ENCODE results near the gene ISCU. TPM values are rescaled to one million over a fixed set of nuclear protein-coding genes. Genes with fewer than 3 reads are reported as not detected.
"Not testable (repeated sequence)": the region's sequence is repeated elsewhere in the genome, so short reads cannot be mapped to it uniquely, and the experiment has no call there.

Gene ISCU
- total RNA-seq, 1 donor, result 136 TPM

DNA sequence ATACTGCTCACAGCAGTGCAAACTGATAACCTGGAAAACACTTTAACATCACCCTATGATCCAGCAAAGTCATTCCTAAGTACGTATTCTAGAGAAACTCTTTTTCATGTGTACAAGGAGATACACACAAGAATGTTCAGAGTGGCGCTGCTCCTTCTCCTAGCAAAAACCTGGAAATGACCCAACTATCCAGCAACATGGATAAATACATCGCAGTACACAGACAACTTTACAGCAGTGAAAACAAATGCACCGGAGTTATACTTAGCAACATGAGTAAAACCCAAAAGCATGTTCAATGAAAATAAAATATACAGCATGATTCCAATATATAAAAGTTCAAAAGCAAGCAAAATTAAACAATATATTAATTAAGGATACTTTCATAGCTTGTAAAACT, 20.1 kb upstream of the ISCU start:
- H3K4me3 ChIP-seq (ENCODE audit: low read depth, low read length), result no peak overlapping the region
- DNase-seq (ENCODE audit: low read depth), result no peak
- TF ChIP-seq, protein P1, sequence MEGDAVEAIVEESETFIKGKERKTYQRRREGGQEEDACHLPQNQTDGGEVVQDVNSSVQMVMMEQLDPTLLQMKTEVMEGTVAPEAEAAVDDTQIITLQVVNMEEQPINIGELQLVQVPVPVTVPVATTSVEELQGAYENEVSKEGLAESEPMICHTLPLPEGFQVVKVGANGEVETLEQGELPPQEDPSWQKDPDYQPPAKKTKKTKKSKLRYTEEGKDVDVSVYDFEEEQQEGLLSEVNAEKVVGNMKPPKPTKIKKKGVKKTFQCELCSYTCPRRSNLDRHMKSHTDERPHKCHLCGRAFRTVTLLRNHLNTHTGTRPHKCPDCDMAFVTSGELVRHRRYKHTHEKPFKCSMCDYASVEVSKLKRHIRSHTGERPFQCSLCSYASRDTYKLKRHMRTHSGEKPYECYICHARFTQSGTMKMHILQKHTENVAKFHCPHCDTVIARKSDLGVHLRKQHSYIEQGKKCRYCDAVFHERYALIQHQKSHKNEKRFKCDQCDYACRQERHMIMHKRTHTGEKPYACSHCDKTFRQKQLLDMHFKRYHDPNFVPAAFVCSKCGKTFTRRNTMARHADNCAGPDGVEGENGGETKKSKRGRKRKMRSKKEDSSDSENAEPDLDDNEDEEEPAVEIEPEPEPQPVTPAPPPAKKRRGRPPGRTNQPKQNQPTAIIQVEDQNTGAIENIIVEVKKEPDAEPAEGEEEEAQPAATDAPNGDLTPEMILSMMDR (IDR thresholded peaks at IDR 0.05; ENCODE audit: insufficient read depth, low read length), result no peak

DNA sequence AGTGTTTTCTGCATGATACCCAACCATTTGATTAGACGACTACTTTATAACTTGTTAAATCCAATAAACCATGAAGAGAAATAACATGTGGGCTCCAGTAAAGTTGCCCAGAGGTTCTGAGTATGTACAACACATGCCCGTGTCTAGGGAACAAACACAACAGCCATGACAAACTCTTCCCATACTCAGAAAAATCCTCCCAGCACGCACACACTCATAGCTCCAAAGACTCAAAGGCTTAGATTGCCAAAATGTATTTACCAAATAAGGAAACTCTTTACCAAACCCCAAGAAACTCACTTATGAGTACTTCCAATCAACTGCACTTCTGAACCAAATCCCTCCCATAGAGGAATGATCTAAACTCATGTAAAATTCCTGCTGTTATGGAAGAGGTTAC, 18.7 kb upstream of the ISCU start:
- no peak overlapping the region for H3K4me3 ChIP-seq (ENCODE audit: low read depth, low read length)
- TF ChIP-seq, protein P1 (IDR thresholded peaks at IDR 0.05; ENCODE audit: insufficient read depth, low read length), result no peak
- DNase-seq (ENCODE audit: low read depth), result no peak

DNA sequence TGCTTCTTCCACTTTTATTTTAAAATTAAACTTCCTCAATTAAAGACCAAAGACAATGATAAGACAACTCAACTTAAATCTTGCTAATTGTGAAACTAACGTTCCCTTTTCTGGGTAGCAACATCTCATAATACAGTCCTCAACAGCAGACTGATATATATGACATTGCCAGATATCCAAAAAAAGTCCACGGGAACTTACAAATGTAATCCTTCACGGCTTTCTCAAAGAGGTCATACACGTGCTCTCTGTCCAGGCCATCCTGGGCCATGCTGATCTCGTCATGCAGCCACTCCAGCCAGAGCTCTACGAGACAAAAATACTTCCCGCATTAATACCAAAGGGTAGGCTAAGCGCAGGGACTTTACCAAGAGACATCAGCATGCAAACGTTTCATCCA, 14.7 kb upstream of the ISCU start:
- DNase-seq (ENCODE audit: low read depth), result no peak
- TF ChIP-seq, protein P1 (IDR thresholded peaks at IDR 0.05; ENCODE audit: insufficient read depth, low read length), result no peak
- no peak overlapping the region for H3K4me3 ChIP-seq (ENCODE audit: low read depth, low read length)

DNA sequence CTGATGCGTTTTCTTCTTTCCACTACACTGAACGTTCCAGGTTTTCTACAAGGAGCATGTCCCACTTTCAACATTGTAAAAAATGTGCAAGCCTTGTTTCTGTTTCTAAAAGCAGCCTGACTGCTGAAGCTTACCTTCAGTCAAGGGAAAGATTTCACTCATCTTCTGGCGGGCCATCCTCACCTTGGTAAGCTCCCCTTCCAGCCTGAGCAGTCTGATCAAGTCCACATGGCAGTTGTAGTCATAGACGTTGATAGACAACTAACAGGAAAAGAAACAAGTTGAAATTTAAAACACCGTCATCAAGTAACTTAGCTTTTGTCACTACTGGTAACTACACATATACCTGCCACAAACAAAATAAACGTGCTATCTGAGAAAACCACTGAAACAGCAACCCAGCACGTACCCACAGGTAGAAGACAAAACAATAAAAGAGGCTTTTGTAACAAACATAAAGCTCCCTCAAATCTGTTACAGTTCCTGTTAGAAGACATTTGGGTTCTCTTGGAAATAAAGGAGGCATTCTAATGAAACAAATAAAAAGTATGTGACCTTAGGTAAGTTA, 13.4 kb upstream of the ISCU start:
- TF ChIP-seq, protein P1 (IDR thresholded peaks at IDR 0.05; ENCODE audit: insufficient read depth, low read length), result no peak
- DNase-seq (ENCODE audit: low read depth), result no peak
- no peak overlapping the region for H3K4me3 ChIP-seq (ENCODE audit: low read depth, low read length)

DNA sequence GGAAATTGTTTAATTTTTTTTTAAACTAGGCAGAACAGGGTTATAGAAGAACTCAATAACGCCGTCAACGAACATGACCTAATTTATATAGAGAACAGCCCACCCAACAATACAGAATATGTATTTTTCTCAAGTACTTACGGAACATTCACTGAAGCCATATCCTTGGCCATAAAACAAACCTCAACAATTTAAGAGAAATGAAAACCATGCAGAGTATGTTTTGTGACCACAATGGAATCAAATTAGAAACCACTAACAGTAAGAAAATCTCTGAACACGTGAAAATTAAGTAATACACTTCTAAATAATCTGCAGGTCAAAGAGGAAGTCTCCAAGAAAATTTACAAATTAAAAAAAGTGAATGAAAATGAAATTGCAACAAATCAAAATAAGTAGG, 10.9 kb upstream of the ISCU start:
- DNase-seq (ENCODE audit: low read depth), result peak; percentile 57
- TF ChIP-seq, protein P1 (IDR thresholded peaks at IDR 0.05; ENCODE audit: insufficient read depth, low read length), result no peak
- H3K4me3 ChIP-seq (ENCODE audit: low read depth, low read length), result no peak overlapping the region

DNA sequence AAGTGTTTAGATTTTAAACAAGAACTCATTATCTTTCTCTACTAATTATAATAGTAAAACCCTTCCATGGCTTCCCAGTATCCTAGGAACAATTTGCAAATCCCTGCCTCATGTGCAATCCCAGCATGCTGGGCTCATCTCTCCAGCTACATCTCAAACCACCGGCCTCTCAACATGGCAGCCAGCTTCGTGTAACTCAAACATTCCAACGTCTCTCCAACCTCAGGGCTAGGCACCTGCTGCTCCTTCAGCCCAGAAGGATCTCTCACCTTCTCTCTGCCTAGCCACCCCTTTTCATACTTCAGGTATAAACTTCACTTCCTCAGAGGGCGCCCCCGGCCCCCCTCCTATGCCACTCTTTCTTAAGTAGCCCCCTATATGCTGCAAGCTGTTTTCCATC, 8.6 kb upstream of the ISCU start:
- H3K4me3 ChIP-seq (ENCODE audit: low read depth, low read length), result no peak overlapping the region
- TF ChIP-seq, protein P1 (IDR thresholded peaks at IDR 0.05; ENCODE audit: insufficient read depth, low read length), result no peak
- no peak for DNase-seq (ENCODE audit: low read depth)

DNA sequence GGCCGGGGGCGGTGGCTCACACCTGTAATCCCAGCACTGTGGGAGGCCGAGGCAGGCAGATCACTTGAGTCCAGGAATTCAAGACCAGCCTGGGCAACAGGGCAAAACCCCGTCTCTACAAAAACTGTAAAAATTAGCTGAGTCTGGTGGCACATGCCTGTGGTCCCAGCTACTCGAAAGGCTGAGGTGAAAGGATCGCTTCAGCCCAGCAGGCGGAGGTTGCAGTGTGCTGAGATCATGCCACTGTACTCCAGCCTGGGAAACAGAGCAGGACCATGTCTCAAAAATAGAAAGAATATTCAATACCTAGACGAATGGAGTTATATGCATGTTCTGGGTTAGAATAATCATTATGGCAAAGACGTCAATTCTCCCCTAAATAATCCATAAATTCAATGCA, 7.0 kb upstream of the ISCU start:
- H3K4me3 ChIP-seq (ENCODE audit: low read depth, low read length); DNase-seq (ENCODE audit: low read depth): not testable (repeated sequence)

Measured in fibroblast of the aortic adventitia (primary cell).